IMR-90 (cell line): ENCODE results near the gene COL23A1. TPM values are rescaled to one million over a fixed set of nuclear protein-coding genes. Genes with fewer than 3 reads are reported as not detected.

ENCODE experiments used
- ATAC-seq: fragments of 200-7000 bp; cut with Tn5 transposase; 2 replicates; pipeline ENCODE4 v1.9.1; 2020; ENCODE audit warnings: low read depth, mild to moderate bottlenecking, moderate library complexity
- BruUV-seq: library from RNA; stranded (reverse); fragments of 400-500 nt; replicated peaks from 2 replicates; lab custom pipeline; 2021; lab: Mats Ljungman, UMichigan
- CTCF ChIA-PET: fragments of 300-600 bp; formaldehyde crosslinking; extraction: SDS; loops from one replicate; lab custom pipeline; 2021; ENCODE audit warnings: antibody characterized with exemption; lab: Yijun Ruan, JAX
- POLR2A ChIA-PET: fragments of 300-600 bp; sonication (Branson Sonifier 250); formaldehyde crosslinking; loops from one replicate; lab custom pipeline; 2022; ENCODE audit warnings: antibody characterized with exemption; ENCODE audit not compliant: unreplicated experiment; lab: Charles Lee
- DNase-seq: peaks from one replicate; pipeline ENCODE4 v3.0.0; 2013
- H2AFZ ChIP-seq: replicated peaks from 2 replicates; pipeline ENCODE3; 2013; ENCODE audit warnings: low read length, mild to moderate bottlenecking; ENCODE audit not compliant: poor library complexity
- H2AK5ac ChIP-seq: 2 replicates; pipeline ENCODE4 v1.6.1; 2013; ENCODE audit warnings: low read depth, low read length, inconsistent platforms
- H2AK9ac ChIP-seq: replicated peaks from 2 replicates; pipeline ENCODE3; 2013; ENCODE audit warnings: mild to moderate bottlenecking, low read depth, low read length, moderate library complexity; ENCODE audit not compliant: poor library complexity
- H2BK120ac ChIP-seq: 2 replicates; pipeline ENCODE4 v1.6.1; 2013; ENCODE audit warnings: low read depth, low read length, inconsistent platforms
- H2BK15ac ChIP-seq: 3 replicates; pipeline ENCODE4 v1.6.1; 2013; ENCODE audit warnings: low read depth, low read length, inconsistent platforms
- H2BK20ac ChIP-seq: 2 replicates; pipeline ENCODE4 v1.6.1; 2013; ENCODE audit warnings: low read depth, mild to moderate bottlenecking, inconsistent platforms, low read length, moderate library complexity
- H2BK5ac ChIP-seq: 2 replicates; pipeline ENCODE4 v1.6.1; 2013; ENCODE audit warnings: mild to moderate bottlenecking, low read depth, low read length, inconsistent platforms; ENCODE audit not compliant: poor library complexity, severe bottlenecking
- H3K14ac ChIP-seq: replicated peaks from 2 replicates; pipeline ENCODE4 v1.6.1; 2013; ENCODE audit warnings: low read depth, low read length, inconsistent platforms
- H3K18ac ChIP-seq: 2 replicates; pipeline ENCODE4 v1.6.1; 2013; ENCODE audit warnings: low read depth, low read length, control low read depth
- H3K23ac ChIP-seq: 2 replicates; pipeline ENCODE4 v1.6.1; 2013; ENCODE audit warnings: low read depth, low read length, inconsistent platforms
- H3K27ac ChIP-seq: 2 replicates; pipeline ENCODE4 v1.5.1; 2013; ENCODE audit warnings: mild to moderate bottlenecking, control low read depth, low read length; ENCODE audit not compliant: insufficient read depth
- H3K27me3 ChIP-seq: 2 replicates; pipeline ENCODE4 v1.6.1; 2013; ENCODE audit warnings: low read length; ENCODE audit not compliant: control insufficient read depth, insufficient read depth
- H3K36me3 ChIP-seq: 2 replicates; pipeline ENCODE4 v1.6.1; 2013; ENCODE audit warnings: low read length, mixed read lengths; ENCODE audit not compliant: control insufficient read depth, insufficient read depth
- H3K4ac ChIP-seq: 2 replicates; pipeline ENCODE4 v1.6.1; 2013; ENCODE audit warnings: low read depth, low read length, inconsistent platforms
- H3K4me1 ChIP-seq: 2 replicates; pipeline ENCODE4 v1.6.1; 2013; ENCODE audit warnings: low read length, mixed read lengths; ENCODE audit not compliant: control insufficient read depth, insufficient read depth
- H3K4me2 ChIP-seq: 2 replicates; pipeline ENCODE4 v1.6.1; 2013; ENCODE audit warnings: low read depth, mild to moderate bottlenecking, control low read depth, low read length, moderate library complexity
- H3K4me3 ChIP-seq: 2 replicates; pipeline ENCODE4 v1.5.1; 2013; ENCODE audit warnings: low read depth, mild to moderate bottlenecking, control low read depth, low read length, moderate library complexity; ENCODE audit not compliant: insufficient read depth
- H3K56ac ChIP-seq: 2 replicates; pipeline ENCODE4 v1.6.1; 2013; ENCODE audit warnings: low read length, inconsistent platforms; ENCODE audit not compliant: insufficient read depth; ENCODE audit errors: extremely low read depth
- H3K79me1 ChIP-seq, 2 experiments: 2 replicates each; pipeline ENCODE4 v1.6.1; 2013; ENCODE audit warnings: low read length in 2 of 2, inconsistent platforms in 1 of 2, low read depth in 1 of 2
- H3K9ac ChIP-seq: 2 replicates; pipeline ENCODE4 v1.6.1; 2013; ENCODE audit warnings: low read depth, low read length, control low read depth
- H3K9me1 ChIP-seq: 2 replicates; pipeline ENCODE4 v1.6.1; 2013; ENCODE audit warnings: low read length, inconsistent platforms; ENCODE audit not compliant: insufficient read depth
- H3K9me3 ChIP-seq: 2 replicates; pipeline ENCODE4 v1.6.1; 2013; ENCODE audit warnings: low read length; ENCODE audit not compliant: control insufficient read depth, insufficient read depth
- H4K20me1 ChIP-seq: 2 replicates; pipeline ENCODE4 v1.6.1; 2013; ENCODE audit warnings: low read length, inconsistent platforms; ENCODE audit not compliant: insufficient read depth
- H4K5ac ChIP-seq: 2 replicates; pipeline ENCODE4 v1.6.1; 2013; ENCODE audit warnings: mild to moderate bottlenecking, low read depth, low read length, control low read depth
- H4K8ac ChIP-seq, 2 experiments: 2 replicates each; pipeline ENCODE4 v1.6.1; 2013; ENCODE audit warnings: low read depth in 2 of 2, low read length in 2 of 2, control low read depth in 1 of 2, inconsistent platforms in 1 of 2
- H4K91ac ChIP-seq: 2 replicates; pipeline ENCODE4 v1.6.1; 2013; ENCODE audit warnings: low read depth, low read length, inconsistent platforms; ENCODE audit not compliant: insufficient read depth
- CHD1 ChIP-seq: IDR thresholded peaks from 2 replicates; pipeline ENCODE4 v1.6.1; 2012; ENCODE audit warnings: low read depth, low read length, improper control_type of control experiment
- NFE2L2 ChIP-seq: fragments of 150-350 bp; IDR thresholded peaks from 2 replicates; pipeline ENCODE4 v1.6.1; 2016; ENCODE audit warnings: low read depth, mild to moderate bottlenecking, low read length
- WGBS, 2 experiments: methylation state at CpG; one replicate each; pipeline versions ENCODE4 v1.1.5 to v1.1.7; 2013; ENCODE audit warnings: missing lambda C conversion rate in 2 of 2; ENCODE audit not compliant: insufficient read length in 1 of 2; ENCODE audit errors: extremely low coverage in 2 of 2; 5-methylcytosine and 5-hydroxymethylcytosine counted together
- dilution Hi-C: fragments of 300-500 bp; cut with HindIII; formaldehyde crosslinking; loops from one replicate; pipeline ENCODE4 v1.14.3; 2018; ENCODE audit warnings: low sequenced_read_pairs; ENCODE audit not compliant: unreplicated experiment
- in situ Hi-C: fragments of 300-500 bp; cut with MboI; formaldehyde crosslinking; loops from 3 replicates; pipeline ENCODE4 v1.14.3; 2019; ENCODE audit warnings: low sequenced_read_pairs, inconsistent platforms, mixed read lengths
- intact Hi-C: fragments of 100-400 bp; cut with micrococcal nuclease; formaldehyde crosslinking; loops from 2 replicates; pipeline ENCODE4 v1.10.0; 2022
- polyA plus RNA-seq, 3 experiments: library from polyadenylated mRNA; depleted of rRNA; stranded (reverse); fragments of >200 nt; gene quantifications; 2 replicates each; pipeline ENCODE4 v1.2.3, GENCODE V29; 2012; ENCODE audit warnings: low replicate concordance in 1 of 3
- total RNA-seq: library from RNA; depleted of rRNA; stranded (reverse); fragments of >200 nt; gene quantifications from 2 replicates; pipeline ENCODE4 v1.2.3, GENCODE V29; 2012

The COL23A1 gene
- total and polyA plus RNA-seq, 2 of the 4 experiments (the other 2 are of a cell fraction), result not detected

GRCh38 chr5:178526773-178527457 lies 63.3 kb downstream of the COL23A1 start:
- Histone ChIP-seq H4K5ac (no peak overlapping the region), H3K18ac (no peak overlapping the region), H4K91ac (no peak overlapping the region), H2AK5ac (no peak overlapping the region), H3K36me3 (no peaks in the 10 kb centered on the region), H2BK20ac (no peak overlapping the region), H4K20me1 (no peaks in the 10 kb centered on the region), H3K4me3 (no peak overlapping the region), H3K4me1 (no peaks in the 10 kb centered on the region), H3K23ac (no peak overlapping the region), H3K27me3 (no peaks in the 10 kb centered on the region), H3K4ac (no peak overlapping the region), H3K56ac (no peak overlapping the region), H3K9me1 (no peaks in the 10 kb centered on the region), H2AK9ac (no peak overlapping the region), H2BK5ac (no peak overlapping the region), H2BK15ac (no peak overlapping the region), H2BK120ac (no peak overlapping the region), H3K9ac (no peak overlapping the region), H3K79me1 (no peaks in the 10 kb centered on the region), H3K14ac (no peak overlapping the region), H4K8ac (no peak overlapping the region), H3K4me2 (no peak overlapping the region), H3K9me3 (peaks cover 47% of the 10 kb centered on the region), H2AFZ (no peak overlapping the region), H3K27ac (no peak overlapping the region)
- ChIA-PET POLR2A (no interaction called here), CTCF (no interaction called here)
- no TSS peak for BruUV-seq
- ATAC-seq, result no peak
- TF ChIP-seq NFE2L2, result no peak
- no peak for TF ChIP-seq CHD1
- in situ Hi-C loops, result no loop called here
- WGBS, 2 experiments, result 73% methylated on average over 2 of the region's 14 CpGs; no CpG with 5 or more reads in 1 of the 2 experiments
- no peak for DNase-seq
- dilution Hi-C loops, result no loop called here
- intact Hi-C loops, result no loop called here
